ENCODE results near the gene ADGRE2. TPM values are rescaled to one million over a fixed set of nuclear protein-coding genes. Genes with fewer than 3 reads are reported as not detected.
"Not testable (repeated sequence)": the region's sequence is repeated elsewhere in the genome, so short reads cannot be mapped to it uniquely, and the experiment has no call there.

The ADGRE2 gene
- total RNA-seq, 2 donors from 2014 or later = 0.72 to 3.1 TPM

DNA sequence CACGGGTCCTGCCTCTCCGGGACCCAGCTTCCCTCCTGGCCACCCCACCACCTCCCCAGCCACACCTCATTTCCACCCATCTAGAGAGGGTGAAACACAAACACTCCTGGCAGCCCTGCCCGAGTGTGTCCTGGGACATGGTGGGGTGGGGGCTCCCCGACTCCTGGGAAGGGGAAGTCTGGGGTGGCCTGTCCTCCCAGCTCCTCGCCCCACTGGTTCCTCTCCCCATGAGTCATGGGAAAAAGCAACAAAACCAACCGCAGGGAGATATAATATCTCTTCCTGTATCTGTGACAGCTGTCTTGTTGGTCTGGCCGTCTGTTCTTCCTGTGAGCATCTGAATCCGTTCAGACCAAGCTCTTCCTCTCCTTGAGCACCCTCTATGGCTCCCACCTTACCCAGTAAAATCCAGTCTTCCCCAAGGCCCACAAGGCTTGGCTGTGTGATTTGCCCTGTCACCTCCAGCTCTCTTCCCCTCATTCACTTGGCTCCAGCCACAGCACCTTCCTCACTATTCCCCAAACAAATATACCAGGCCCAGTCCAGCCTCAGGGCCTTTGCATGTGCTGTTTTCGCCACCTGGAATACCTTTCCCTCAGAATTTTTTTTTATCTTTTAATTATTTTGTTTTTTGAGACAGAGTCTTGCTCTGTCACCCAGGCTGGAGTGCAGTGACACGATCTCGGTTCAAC, 6.9 kb upstream of the ADGRE2 start:
- ATAC-seq (replicated peaks in 1 of 2) (peak; percentile 61 to 75), DNase-seq (peak; percentile 11 to 23)
- H3K4me3 Mint-ChIP-seq = peak overlapping the region; percentile 36 to 73
- H3K9me3 Mint-ChIP-seq; H3K27me3 Mint-ChIP-seq (ENCODE audit: low read depth); H3K36me3 Mint-ChIP-seq (ENCODE audit: insufficient read depth in 2 of 2): not testable (repeated sequence)
- peak overlapping the region; percentile 5 for H3K27ac Mint-ChIP-seq
- H3K4me1 Mint-ChIP-seq (ENCODE audit: low read depth) = peaks cover 25% of the 10 kb centered on the region

DNA sequence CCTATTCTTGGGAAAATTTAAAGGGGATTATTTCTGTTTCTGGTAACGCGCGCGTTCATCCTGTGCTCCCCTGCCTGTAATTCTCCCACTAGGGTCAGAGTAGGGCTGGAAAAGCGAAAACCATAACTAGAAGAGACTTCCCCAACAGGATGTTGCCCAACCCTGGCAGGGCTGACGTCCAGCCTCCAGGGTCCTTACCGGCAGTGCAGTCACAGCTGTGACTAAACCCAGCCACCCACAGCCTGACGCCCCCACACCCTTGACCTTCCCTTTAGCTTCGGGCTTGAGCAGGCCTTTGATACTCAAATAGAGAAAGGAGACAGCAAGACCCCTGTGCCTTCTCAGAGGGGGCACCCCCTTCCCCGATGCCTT, 6.4 kb upstream of the ADGRE2 start:
- ATAC-seq (replicated peaks in 1 of 2) = peak; percentile 85 to 92
- Mint-ChIP-seq H3K4me3 (peak overlapping the region; percentile 7 to 51), H3K27ac (peak overlapping the region; percentile 8), H3K4me1 (ENCODE audit: low read depth) (peaks cover 25% of the 10 kb centered on the region)
- not testable (repeated sequence) for H3K36me3 Mint-ChIP-seq (ENCODE audit: insufficient read depth in 2 of 2); H3K27me3 Mint-ChIP-seq (ENCODE audit: low read depth); H3K9me3 Mint-ChIP-seq
- peak; percentile 57 to 60 for DNase-seq

- not testable (repeated sequence) for H3K9me3 Mint-ChIP-seq; DNase-seq; H3K27ac Mint-ChIP-seq; ATAC-seq (replicated peaks in 1 of 2); H3K4me3 Mint-ChIP-seq; H3K27me3 Mint-ChIP-seq (ENCODE audit: low read depth); H3K36me3 Mint-ChIP-seq (ENCODE audit: insufficient read depth in 2 of 2)
- peaks cover 25% of the 10 kb centered on the region for H3K4me1 Mint-ChIP-seq (ENCODE audit: low read depth)
Measured at GRCh38 chr19:14783410-14783998, 5.1 kb upstream of the ADGRE2 start.

DNA sequence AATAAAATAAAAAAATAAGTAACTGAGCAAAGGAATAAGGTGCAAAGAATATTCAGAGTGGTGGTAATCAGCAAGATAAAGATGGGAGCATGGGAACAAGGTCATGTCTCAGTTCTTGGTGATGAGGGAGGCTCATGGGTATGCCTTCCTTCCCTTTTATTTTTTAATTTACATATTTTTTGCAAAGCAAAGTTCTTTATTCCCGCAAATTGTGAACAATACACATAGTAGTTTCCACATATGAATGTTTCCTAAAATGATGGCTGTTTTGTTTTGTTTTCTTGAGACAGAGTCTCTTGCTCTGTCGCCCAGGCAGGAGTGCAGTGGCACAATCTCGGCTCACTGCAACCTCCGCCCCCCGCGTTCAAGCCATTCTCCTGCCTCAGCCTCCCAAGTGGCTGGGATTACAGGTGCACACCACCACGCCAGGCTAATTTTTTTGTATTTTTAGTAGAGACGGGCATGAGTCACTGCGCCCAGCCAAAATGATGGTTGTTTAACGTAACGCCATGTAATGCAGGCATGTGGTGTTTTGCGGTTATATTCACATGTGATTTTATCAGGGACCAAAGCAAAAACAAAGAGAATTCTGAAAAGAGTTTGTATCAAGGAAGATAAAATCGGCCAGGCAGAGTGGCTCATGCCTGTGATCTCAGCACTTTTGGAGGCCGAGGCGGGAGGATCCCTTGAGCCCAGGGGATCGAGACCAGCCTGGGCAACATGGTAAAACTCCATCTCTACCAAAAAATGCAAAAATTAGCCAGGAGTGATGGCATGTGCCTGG, 4.5 kb upstream of the ADGRE2 start:
- Mint-ChIP-seq H3K27ac (no peak overlapping the region), H3K27me3 (ENCODE audit: low read depth) (peaks cover 9% of the 10 kb centered on the region), H3K4me3 (no peak overlapping the region), H3K36me3 (ENCODE audit: insufficient read depth in 2 of 2) (no peaks in the 10 kb centered on the region), H3K9me3 (no peaks in the 10 kb centered on the region), H3K4me1 (ENCODE audit: low read depth) (peaks cover 25% of the 10 kb centered on the region)
- ATAC-seq (replicated peaks in 1 of 2) (no peak), DNase-seq (no peak)

DNA sequence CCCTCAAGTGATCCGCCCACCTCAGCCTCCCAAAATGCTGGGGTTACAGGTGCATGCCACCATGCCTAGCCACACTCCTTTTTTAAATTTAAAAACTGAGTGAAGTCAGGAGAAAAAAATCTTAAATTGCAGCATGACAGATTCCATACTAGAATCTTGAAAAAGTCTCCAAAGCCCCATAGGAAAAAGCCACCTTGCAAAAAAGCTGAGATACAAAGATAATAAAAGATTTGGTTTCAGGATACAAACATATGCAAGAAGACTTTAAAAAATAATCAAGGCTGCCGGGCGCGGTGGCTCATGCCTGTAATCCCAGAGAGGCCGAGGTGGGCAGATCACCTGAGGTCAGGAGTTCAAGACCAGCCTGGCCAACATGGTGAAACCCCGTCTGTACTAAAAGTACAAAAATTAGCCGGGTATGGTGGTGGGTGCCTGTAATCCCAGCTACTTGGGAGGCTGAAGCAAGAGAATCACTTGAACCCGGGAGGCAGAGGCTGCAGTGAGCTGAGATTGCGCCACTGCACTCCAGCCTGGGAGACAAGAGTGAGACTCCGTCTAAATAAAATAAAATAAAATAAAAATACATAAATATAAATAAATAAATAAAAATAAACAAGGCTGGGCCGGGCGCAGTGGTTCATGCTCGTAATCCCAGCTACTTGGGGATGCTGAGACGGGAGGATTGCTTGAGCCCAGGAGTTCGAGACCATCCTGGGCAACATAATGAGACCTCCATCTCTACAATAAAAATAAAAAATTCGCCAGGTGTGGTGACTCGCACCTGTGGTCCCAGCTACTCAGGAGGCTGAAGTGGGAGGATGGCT, 3.6 kb upstream of the ADGRE2 start:
- DNase-seq = not testable (repeated sequence)

GRCh38 chr19:14780622-14781225, 2.4 kb upstream of the ADGRE2 start:
- not testable (repeated sequence) for H3K36me3 Mint-ChIP-seq (ENCODE audit: insufficient read depth in 2 of 2); ATAC-seq (replicated peaks in 1 of 2); H3K27ac Mint-ChIP-seq; H3K4me3 Mint-ChIP-seq; H3K9me3 Mint-ChIP-seq; DNase-seq
- peaks cover 15% of the 10 kb centered on the region for H3K27me3 Mint-ChIP-seq (ENCODE audit: low read depth)
- peaks cover 20% of the 10 kb centered on the region for H3K4me1 Mint-ChIP-seq (ENCODE audit: low read depth)

More for the DNA sequence above, 3.6 kb upstream of the ADGRE2 start:
- not testable (repeated sequence) for H3K27ac Mint-ChIP-seq; H3K27me3 Mint-ChIP-seq (ENCODE audit: low read depth); H3K36me3 Mint-ChIP-seq (ENCODE audit: insufficient read depth in 2 of 2); ATAC-seq (replicated peaks in 1 of 2); H3K4me3 Mint-ChIP-seq; H3K9me3 Mint-ChIP-seq
- peaks cover 25% of the 10 kb centered on the region for H3K4me1 Mint-ChIP-seq (ENCODE audit: low read depth)

GRCh38 chr19:14779151-14779550, 791 bp upstream of the ADGRE2 start:
- peaks cover 20% of the 10 kb centered on the region for H3K27me3 Mint-ChIP-seq (ENCODE audit: low read depth)
- peaks cover 0 to 2% of the 10 kb centered on the region in 2 donors for H3K9me3 Mint-ChIP-seq
- ATAC-seq (replicated peaks in 1 of 2) = no peak
- H3K27ac Mint-ChIP-seq = no peak overlapping the region
- no peak overlapping the region for H3K4me3 Mint-ChIP-seq
- no peaks in the 10 kb centered on the region for H3K36me3 Mint-ChIP-seq (ENCODE audit: insufficient read depth in 2 of 2)
- peaks cover 10% of the 10 kb centered on the region for H3K4me1 Mint-ChIP-seq (ENCODE audit: low read depth)
- DNase-seq = no peak

- ATAC-seq (replicated peaks in 1 of 2); H3K4me1 Mint-ChIP-seq (ENCODE audit: low read depth); DNase-seq; H3K36me3 Mint-ChIP-seq (ENCODE audit: insufficient read depth in 2 of 2); H3K9me3 Mint-ChIP-seq; H3K27ac Mint-ChIP-seq: not testable (repeated sequence)
- Mint-ChIP-seq H3K27me3 (ENCODE audit: low read depth) (peaks cover 20% of the 10 kb centered on the region), H3K4me3 (peak overlapping the region in 1 of 2 donors; percentile 27)
Measured at GRCh38 chr19:14777645-14778044, 715 bp downstream of the ADGRE2 start.

- H3K9me3 Mint-ChIP-seq = peaks cover 0 to 2% of the 10 kb centered on the region in 2 donors
- H3K27me3 Mint-ChIP-seq (ENCODE audit: low read depth) = peaks cover 20% of the 10 kb centered on the region
- ATAC-seq (replicated peaks in 1 of 2) = no peak
- H3K4me1 Mint-ChIP-seq (ENCODE audit: low read depth) = peaks cover 10% of the 10 kb centered on the region
- no peaks in the 10 kb centered on the region for H3K36me3 Mint-ChIP-seq (ENCODE audit: insufficient read depth in 2 of 2)
- H3K27ac Mint-ChIP-seq = no peak overlapping the region
- H3K4me3 Mint-ChIP-seq = peak overlapping the region; percentile 62 to 68
- DNase-seq = no peak
Measured at GRCh38 chr19:14775869-14776586, 2.3 kb downstream of the ADGRE2 start.

GRCh38 chr19:14775326-14775725, 3.0 kb downstream of the ADGRE2 start:
- ATAC-seq (replicated peaks in 1 of 2); H3K27ac Mint-ChIP-seq; DNase-seq; H3K36me3 Mint-ChIP-seq (ENCODE audit: insufficient read depth in 2 of 2); H3K4me1 Mint-ChIP-seq (ENCODE audit: low read depth); H3K9me3 Mint-ChIP-seq: not testable (repeated sequence)
- peaks cover 20% of the 10 kb centered on the region for H3K27me3 Mint-ChIP-seq (ENCODE audit: low read depth)
- peak overlapping the region; percentile 62 to 68 for H3K4me3 Mint-ChIP-seq

DNA sequence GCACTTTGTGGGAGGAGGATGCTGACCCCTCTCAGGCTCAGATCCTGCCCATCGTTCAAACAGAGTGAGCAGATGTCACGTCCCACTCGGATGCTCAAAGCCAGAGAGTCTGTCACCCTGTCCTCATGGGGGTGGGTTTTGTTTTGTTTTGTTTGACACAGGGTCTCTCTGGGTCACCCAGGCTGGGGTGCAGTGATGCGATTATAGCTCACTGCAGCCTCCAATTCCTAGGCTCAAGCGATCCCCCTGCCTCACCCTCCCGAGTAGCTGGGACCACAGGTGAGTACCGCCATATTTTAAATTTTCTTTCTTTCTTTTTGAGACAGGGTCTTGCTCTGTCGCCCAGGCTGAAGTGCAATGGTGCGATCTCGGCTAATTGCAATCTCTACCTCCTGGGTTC, 4.0 kb downstream of the ADGRE2 start:
- Mint-ChIP-seq H3K36me3 (ENCODE audit: insufficient read depth in 2 of 2) (no peaks in the 10 kb centered on the region), H3K9me3 (peaks cover 0 to 2% of the 10 kb centered on the region in 2 donors), H3K4me1 (ENCODE audit: low read depth) (peaks cover 10% of the 10 kb centered on the region), H3K27me3 (ENCODE audit: low read depth) (peaks cover 19% of the 10 kb centered on the region), H3K4me3 (no peak overlapping the region), H3K27ac (no peak overlapping the region)
- DNase-seq = no peak
- no peak for ATAC-seq (replicated peaks in 1 of 2)

- peaks cover 12% of the 10 kb centered on the region for H3K27me3 Mint-ChIP-seq (ENCODE audit: low read depth)
- not testable (repeated sequence) for H3K4me1 Mint-ChIP-seq (ENCODE audit: low read depth); DNase-seq; H3K9me3 Mint-ChIP-seq; ATAC-seq (replicated peaks in 1 of 2); H3K36me3 Mint-ChIP-seq (ENCODE audit: insufficient read depth in 2 of 2); H3K4me3 Mint-ChIP-seq; H3K27ac Mint-ChIP-seq
Measured at GRCh38 chr19:14773722-14774121, 4.6 kb downstream of the ADGRE2 start.

Measured in activated T-cell treated with anti-CD3 and anti-CD28 coated beads, Interleukin-2, amount 50 U/mL, for 72 hours (primary cell).